GM18519 (cell line): ENCODE measurements around the gene SCN11A.
"Not testable (repeated sequence)": the region's sequence is repeated elsewhere in the genome, so short reads cannot be mapped to it uniquely, and the experiment has no call there.

ENCODE experiments used
- ATAC-seq: cut with Tn5 transposase; IDR thresholded peaks from one replicate; pipeline ENCODE4 v1.9.1; 2021; ENCODE audit warnings: mild to moderate bottlenecking, moderate library complexity; ENCODE audit not compliant: unreplicated experiment, low FRiP score

The SCN11A gene

GRCh38 chr3:39067286-39067685, 15.5 kb upstream of the SCN11A start:
- ATAC-seq, result no peak

DNA sequence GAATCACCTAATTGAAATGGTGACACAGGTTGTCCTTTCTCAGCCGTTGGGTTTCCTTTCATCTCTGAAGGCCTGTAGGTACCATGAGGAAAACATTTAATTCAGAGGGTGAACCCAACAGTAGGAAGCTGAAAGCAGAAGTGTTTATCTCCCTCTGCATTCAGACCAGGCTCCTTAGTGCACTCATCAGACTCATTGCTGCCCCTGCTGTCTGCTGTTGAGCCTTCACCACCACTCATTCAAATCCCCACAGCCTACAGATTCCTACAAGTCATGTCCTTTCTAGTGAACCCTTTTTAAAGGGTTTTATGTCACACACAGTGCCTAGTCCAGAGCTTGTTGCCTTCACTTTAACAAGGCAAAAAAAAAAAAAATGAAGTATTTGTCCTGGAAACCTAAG, 13.5 kb upstream of the SCN11A start:
- ATAC-seq, result peak; percentile 97

- no peak for ATAC-seq
Measured at GRCh38 chr3:39064646-39065045, 12.9 kb upstream of the SCN11A start.

GRCh38 chr3:39063143-39063542, 11.4 kb upstream of the SCN11A start:
- no peak for ATAC-seq

- no peak for ATAC-seq
Measured at GRCh38 chr3:39062180-39062579, 10.4 kb upstream of the SCN11A start.

- not testable (repeated sequence) for ATAC-seq
Measured at GRCh38 chr3:39061228-39061627, 9.5 kb upstream of the SCN11A start.

DNA sequence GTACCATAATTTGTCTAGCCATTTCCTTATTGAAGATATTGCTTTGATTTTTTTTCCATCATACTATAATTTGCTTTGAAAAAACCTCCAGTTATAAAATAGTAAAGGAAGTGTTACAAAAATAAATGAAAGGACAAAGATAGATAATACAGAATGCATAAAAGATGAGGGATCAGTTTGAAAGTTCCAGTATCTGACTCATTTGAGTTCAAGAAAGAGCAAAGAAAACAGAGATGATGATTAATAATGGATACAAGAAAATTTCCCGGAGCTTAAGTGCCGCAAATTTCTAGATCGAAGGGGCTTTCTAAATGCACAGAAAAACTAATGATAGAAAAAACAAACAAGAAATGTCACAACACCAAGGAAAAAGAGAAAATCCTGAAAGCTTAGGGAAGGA, 4.4 kb upstream of the SCN11A start:
- no peak for ATAC-seq

DNA sequence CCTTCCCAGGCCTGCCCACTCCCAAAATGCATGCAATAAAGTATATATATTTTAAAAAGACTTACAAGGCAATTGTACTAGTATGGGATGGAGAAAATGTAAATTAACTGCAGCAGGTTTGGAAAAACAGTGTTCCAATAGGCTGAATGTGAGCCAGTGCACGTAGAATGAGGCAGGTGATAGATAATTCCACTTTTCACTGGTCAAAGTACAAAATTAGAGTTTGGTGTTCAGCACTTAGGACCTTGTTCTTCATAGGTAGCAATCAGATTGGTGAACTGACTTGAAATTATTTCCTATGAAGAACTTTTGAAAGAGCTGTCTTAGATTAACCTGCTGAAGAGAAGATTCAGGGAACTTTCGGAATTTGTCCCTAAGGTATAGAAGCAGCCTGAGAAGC, 2.0 kb upstream of the SCN11A start:
- ATAC-seq, result no peak

GRCh38 chr3:39052583-39052982, 839 bp upstream of the SCN11A start:
- ATAC-seq, result no peak

- no peak for ATAC-seq
Measured at GRCh38 chr3:39050029-39050428, 1.7 kb downstream of the SCN11A start.

DNA sequence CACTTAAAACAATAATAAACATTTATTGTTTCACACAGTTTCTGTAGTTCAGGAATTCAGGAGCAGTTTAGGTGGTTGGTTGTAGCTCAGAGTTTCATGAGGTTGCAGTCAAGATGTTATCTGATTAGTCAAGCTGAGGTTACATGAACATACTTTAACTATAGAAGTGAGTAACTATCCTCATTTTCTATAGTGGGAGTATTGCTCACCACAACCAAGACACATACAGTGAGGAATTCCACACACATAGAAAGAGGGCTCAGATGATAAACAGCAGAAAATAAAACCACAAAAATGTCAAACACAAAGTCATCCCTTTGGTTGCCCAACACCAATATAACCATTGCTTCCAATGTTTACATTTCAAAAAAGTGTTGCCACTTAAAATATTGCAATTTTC, 13.6 kb downstream of the SCN11A start:
- ATAC-seq, result no peak

- no peak for ATAC-seq
Measured at GRCh38 chr3:39029556-39029955, 22.2 kb downstream of the SCN11A start.

- ATAC-seq, result no peak
Measured at GRCh38 chr3:39028546-39028945, 23.2 kb downstream of the SCN11A start.

DNA sequence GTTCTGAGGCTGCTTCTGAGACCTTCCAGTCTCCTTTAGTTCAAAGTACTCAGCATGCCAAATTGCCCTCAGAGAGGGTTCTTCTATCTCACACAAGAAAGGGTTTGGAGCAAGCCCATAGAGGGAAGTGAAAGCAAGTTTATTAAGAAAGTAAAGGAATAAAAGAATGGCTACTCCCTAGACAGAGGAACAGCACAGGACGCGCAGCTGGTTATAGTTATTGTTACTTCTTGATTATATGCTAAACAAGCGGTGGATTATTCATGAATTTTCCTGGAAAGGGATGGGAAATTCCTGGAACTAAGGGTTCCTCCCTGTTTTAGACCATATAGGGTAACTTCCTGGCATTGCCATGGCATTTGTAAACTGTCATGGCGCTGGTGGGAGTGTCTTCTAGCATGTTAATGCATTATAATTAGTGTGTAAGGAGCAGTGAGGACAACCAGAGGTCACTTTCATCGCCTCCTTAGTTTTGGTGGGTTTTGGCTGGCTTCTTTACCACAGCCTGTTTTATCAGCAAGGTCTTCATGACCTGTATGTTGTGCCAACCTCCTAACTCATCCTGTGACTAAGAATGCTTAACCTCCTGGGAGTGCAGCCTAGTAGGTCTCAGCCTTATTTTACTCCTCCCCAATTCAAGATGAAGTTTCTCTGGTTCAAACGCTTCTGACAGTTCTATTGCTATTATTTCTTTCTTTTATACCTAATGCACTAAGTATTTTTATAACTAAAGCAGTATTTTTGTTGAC, 26.3 kb downstream of the SCN11A start:
- ATAC-seq, result no peak

GRCh38 chr3:39024497-39024896, 27.2 kb downstream of the SCN11A start:
- ATAC-seq, result no peak

GRCh38 chr3:39022286-39022630, 29.5 kb downstream of the SCN11A start:
- no peak for ATAC-seq

DNA sequence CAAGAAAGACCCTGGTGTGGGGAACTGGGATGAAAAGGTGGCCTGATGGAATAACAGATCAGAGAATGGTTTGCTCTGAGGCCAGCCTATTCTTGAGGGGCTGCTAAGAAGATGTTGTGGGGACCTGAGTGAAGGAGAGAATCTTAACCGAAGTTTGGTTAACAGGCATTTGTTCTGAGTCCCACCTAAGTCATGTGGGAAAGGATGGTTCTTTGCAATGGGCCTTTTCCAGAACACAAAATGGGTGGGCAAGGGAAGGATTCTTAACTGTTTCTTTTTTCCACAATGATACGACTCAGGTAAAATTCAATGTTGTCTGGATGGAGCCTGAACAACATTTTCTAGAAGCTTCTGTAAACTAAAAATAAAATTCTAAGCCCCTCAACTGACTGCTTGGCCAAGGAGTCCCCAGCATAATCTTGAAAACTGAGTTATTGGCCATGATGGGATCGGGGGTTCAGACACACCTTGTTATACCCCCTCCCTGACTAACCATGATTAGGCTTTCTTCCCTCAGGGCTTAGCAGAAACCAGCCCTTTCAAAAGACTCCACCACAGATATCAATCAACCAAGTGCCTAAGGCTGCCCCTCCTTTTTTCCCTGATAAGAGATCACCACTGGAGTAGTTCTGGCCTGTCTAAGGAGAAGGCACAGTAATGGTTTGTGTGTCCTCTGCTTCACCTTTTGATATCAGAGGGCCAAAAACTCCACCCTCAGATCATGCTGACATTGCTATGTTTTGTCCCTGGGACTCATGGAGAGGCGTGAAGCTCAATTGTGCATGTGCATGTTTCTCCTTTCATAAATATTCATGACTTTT, 30.1 kb downstream of the SCN11A start:
- no peak for ATAC-seq

DNA sequence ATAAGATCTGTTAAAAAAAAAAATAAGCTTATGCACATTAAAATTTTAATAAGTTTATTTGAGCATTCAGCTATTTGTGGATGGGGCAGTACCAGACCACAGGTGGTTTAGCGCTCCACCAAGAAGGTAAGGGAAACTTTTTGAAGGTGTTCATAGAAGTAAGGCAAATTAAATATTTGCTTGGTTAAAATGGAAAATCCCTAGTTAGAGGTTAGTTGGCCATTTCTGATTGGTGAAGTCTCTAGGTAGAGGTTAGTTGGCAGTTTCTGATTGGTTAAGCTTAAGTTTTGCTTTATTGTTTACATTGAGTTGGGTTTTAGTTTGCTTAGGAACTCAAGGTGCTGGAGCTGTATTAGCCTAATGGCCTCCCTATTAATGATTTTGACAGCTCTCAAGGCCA, 30.7 kb downstream of the SCN11A start:
- no peak for ATAC-seq

DNA sequence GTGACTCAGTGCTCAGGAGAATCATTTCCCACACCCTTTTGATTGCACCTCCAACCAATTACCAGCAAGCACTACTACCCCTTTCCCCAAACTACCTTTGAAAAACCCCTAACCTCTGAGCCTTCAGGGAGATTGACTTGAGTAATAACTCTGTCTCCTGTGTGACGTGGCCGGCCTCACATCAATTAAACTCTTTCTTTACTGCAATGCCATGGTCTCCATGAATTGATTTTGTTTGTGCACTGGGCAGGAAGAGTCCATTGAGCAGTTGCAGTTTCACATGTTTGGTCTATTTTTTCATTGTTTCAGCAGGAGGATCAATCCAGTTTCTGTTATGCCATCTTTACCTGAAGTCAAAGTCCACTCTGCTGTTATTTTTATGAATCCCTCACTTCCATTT, 32.4 kb downstream of the SCN11A start:
- no peak for ATAC-seq

GRCh38 chr3:39015418-39015817, 36.3 kb downstream of the SCN11A start:
- ATAC-seq, result no peak

- ATAC-seq, result no peak
Measured at GRCh38 chr3:39013921-39014509, 37.7 kb downstream of the SCN11A start.

DNA sequence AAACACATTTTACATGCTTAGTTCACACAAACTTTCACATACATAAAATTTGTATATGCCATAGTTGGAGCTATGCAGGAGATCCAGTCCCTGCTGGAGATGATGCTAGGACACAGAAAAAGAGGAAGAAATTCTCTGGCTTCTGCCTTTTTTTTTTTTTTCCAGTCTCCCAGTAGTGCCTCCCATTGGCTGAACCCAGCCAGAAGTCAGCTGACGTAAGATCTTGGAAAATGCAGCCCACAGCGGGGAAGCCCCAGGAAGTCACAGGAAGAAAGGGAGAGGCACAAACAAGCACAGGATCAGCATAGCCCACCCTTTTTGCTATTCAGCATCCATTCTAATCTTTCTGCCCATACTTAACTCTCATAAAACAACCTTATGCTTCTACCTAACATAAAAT, 38.5 kb downstream of the SCN11A start:
- no peak for ATAC-seq
